ENCODE results near the gene SYTL2. TPM values are rescaled to one million over a fixed set of nuclear protein-coding genes. Genes with fewer than 3 reads are reported as not detected.
A peak's percentile ranks its signal among the peaks of the same experiment; 100 is the strongest.
"Not testable (repeated sequence)": the region's sequence is repeated elsewhere in the genome, so short reads cannot be mapped to it uniquely, and the experiment has no call there.

The SYTL2 gene
- total and polyA plus RNA-seq, 4 experiments from 2014 or later, result 3.9 to 35.7 (median 28.2) TPM

- H3K4me1 ChIP-seq (ENCODE audit: insufficient read depth, low read length), result no peaks in the 10 kb centered on the region
- H3K9me3 ChIP-seq (ENCODE audit: control insufficient read depth in 1 of 2, low read length in 2 of 2), result no peaks in the 10 kb centered on the region
- intact Hi-C loops (cut with micrococcal nuclease), result no loop called here
- no peak overlapping the region for H3K4me3 ChIP-seq (ENCODE audit: low read length in 2 of 2)
- no peaks in the 10 kb centered on the region for H3K4me1 Mint-ChIP-seq
- H3K27me3 ChIP-seq (ENCODE audit: insufficient read depth, low read length), result no peaks in the 10 kb centered on the region
- H3K36me3 ChIP-seq (ENCODE audit: insufficient read depth, low read length), result no peaks in the 10 kb centered on the region
- H3K27me3 Mint-ChIP-seq, result peaks cover 0 to 3% of the 10 kb centered on the region in 2 donors
- no peak overlapping the region for H3K27ac ChIP-seq (ENCODE audit: low read depth, low read length)
- no peak overlapping the region for H3K27ac Mint-ChIP-seq
- H3K36me3 Mint-ChIP-seq, result no peaks in the 10 kb centered on the region
- DNase-seq, result no peak
- no peaks in the 10 kb centered on the region for H3K9me3 Mint-ChIP-seq
- no peak overlapping the region for H3K4me3 Mint-ChIP-seq
- CTCF ChIA-PET (ENCODE audit: partially characterized antibody), result no interaction called here
- POLR2A ChIA-PET (ENCODE audit: partially characterized antibody), result no interaction called here
Observed at GRCh38 chr11:85673393-85673792, 137.5 kb downstream of the SYTL2 start.

- DNase-seq, result no peak
- Histone ChIP-seq H3K9me3 (ENCODE audit: control insufficient read depth in 1 of 2, low read length in 2 of 2) (no peaks in the 10 kb centered on the region), H3K4me1 (ENCODE audit: insufficient read depth, low read length) (no peaks in the 10 kb centered on the region), H3K27me3 (ENCODE audit: insufficient read depth, low read length) (no peaks in the 10 kb centered on the region), H3K27ac (ENCODE audit: low read depth, low read length) (no peak overlapping the region), H3K36me3 (ENCODE audit: insufficient read depth, low read length) (no peaks in the 10 kb centered on the region), H3K4me3 (ENCODE audit: low read length in 2 of 2) (no peak overlapping the region)
- Mint-ChIP-seq H3K4me1 (no peaks in the 10 kb centered on the region), H3K9me3 (no peaks in the 10 kb centered on the region), H3K36me3 (no peaks in the 10 kb centered on the region), H3K27me3 (peaks cover 0 to 3% of the 10 kb centered on the region in 2 donors), H3K27ac (no peak overlapping the region), H3K4me3 (no peak overlapping the region)
- ChIA-PET POLR2A (ENCODE audit: partially characterized antibody) (no interaction called here), CTCF (ENCODE audit: partially characterized antibody) (no interaction called here)
- intact Hi-C loops (cut with micrococcal nuclease), result no loop called here
Observed at GRCh38 chr11:85672105-85672902, 138.6 kb downstream of the SYTL2 start.

GRCh38 chr11:85670949-85671663 lies 139.8 kb downstream of the SYTL2 start:
- H3K27me3 Mint-ChIP-seq; H3K36me3 ChIP-seq (ENCODE audit: insufficient read depth, low read length); H3K36me3 Mint-ChIP-seq; H3K4me1 ChIP-seq (ENCODE audit: insufficient read depth, low read length); CTCF ChIA-PET (ENCODE audit: partially characterized antibody); H3K9me3 Mint-ChIP-seq; H3K9me3 ChIP-seq (ENCODE audit: control insufficient read depth in 1 of 2, low read length in 2 of 2); H3K27me3 ChIP-seq (ENCODE audit: insufficient read depth, low read length); intact Hi-C loops (cut with micrococcal nuclease); H3K4me3 ChIP-seq (ENCODE audit: low read length in 2 of 2); DNase-seq; H3K4me1 Mint-ChIP-seq; H3K4me3 Mint-ChIP-seq; H3K27ac ChIP-seq (ENCODE audit: low read depth, low read length): not testable (repeated sequence)
- POLR2A ChIA-PET (ENCODE audit: partially characterized antibody), result interaction anchor here (1.2 kb wide), 1 partner anchor 23 kb away, joined by 3 read pairs; the partner anchor contains the start of gene TMEM126A
- peak overlapping the region in 1 of 7 donors; percentile 28 for H3K27ac Mint-ChIP-seq

- H3K36me3 Mint-ChIP-seq, result peaks cover 4 to 12% of the 10 kb centered on the region in 2 donors
- H3K27me3 ChIP-seq (ENCODE audit: insufficient read depth, low read length), result no peaks in the 10 kb centered on the region
- CTCF ChIA-PET (ENCODE audit: partially characterized antibody), result interaction anchor here (0.6 to 1.3 kb wide), 2 partner anchors 14 to 41 kb away, joined by 3 to 5 read pairs; partner anchors contain the start of gene DLG2
- peaks cover 9% of the 10 kb centered on the region for H3K4me1 ChIP-seq (ENCODE audit: insufficient read depth, low read length)
- no peaks in the 10 kb centered on the region for H3K9me3 ChIP-seq (ENCODE audit: control insufficient read depth in 1 of 2, low read length in 2 of 2)
- no peak overlapping the region for H3K27ac Mint-ChIP-seq
- H3K4me3 ChIP-seq (ENCODE audit: low read length in 2 of 2), result no peak overlapping the region
- no peaks in the 10 kb centered on the region for H3K27me3 Mint-ChIP-seq
- peaks cover 0 to 1% (median 0%) of the 10 kb centered on the region in 8 donors for H3K9me3 Mint-ChIP-seq
- DNase-seq, result no peak
- POLR2A ChIA-PET (ENCODE audit: partially characterized antibody), result no interaction called here
- intact Hi-C loops (cut with micrococcal nuclease), result no loop called here
- H3K4me3 Mint-ChIP-seq, result no peak overlapping the region
- H3K36me3 ChIP-seq (ENCODE audit: insufficient read depth, low read length), result no peaks in the 10 kb centered on the region
- peaks cover 9 to 27% (median 12%) of the 10 kb centered on the region in 4 donors for H3K4me1 Mint-ChIP-seq
- no peak overlapping the region for H3K27ac ChIP-seq (ENCODE audit: low read depth, low read length)
Observed at GRCh38 chr11:85668157-85668556, 142.8 kb downstream of the SYTL2 start.

GRCh38 chr11:85666687-85667086 lies 144.3 kb downstream of the SYTL2 start:
- Mint-ChIP-seq H3K4me3 (no peak overlapping the region), H3K27ac (peak overlapping the region in 2 of 7 donors; percentile 71 to 99), H3K36me3 (peaks cover 4 to 16% of the 10 kb centered on the region in 2 donors), H3K9me3 (peaks cover 0 to 3% (median 0%) of the 10 kb centered on the region in 8 donors), H3K27me3 (no peaks in the 10 kb centered on the region), H3K4me1 (peaks cover 16 to 40% (median 21%) of the 10 kb centered on the region in 4 donors)
- Histone ChIP-seq H3K27me3 (ENCODE audit: insufficient read depth, low read length) (no peaks in the 10 kb centered on the region), H3K4me3 (ENCODE audit: low read length in 2 of 2) (no peak overlapping the region), H3K27ac (ENCODE audit: low read depth, low read length) (no peak overlapping the region), H3K9me3 (ENCODE audit: control insufficient read depth in 1 of 2, low read length in 2 of 2) (no peaks in the 10 kb centered on the region), H3K4me1 (ENCODE audit: insufficient read depth, low read length) (peaks cover 24% of the 10 kb centered on the region), H3K36me3 (ENCODE audit: insufficient read depth, low read length) (no peaks in the 10 kb centered on the region)
- CTCF ChIA-PET (ENCODE audit: partially characterized antibody), result no interaction called here
- no peak for DNase-seq
- intact Hi-C loops (cut with micrococcal nuclease), result no loop called here
- POLR2A ChIA-PET (ENCODE audit: partially characterized antibody), result interaction anchor here (1.0 kb wide), 1 partner anchor 86 kb away, joined by 3 read pairs; no protein-coding TSS in a partner anchor

- ChIA-PET POLR2A (ENCODE audit: partially characterized antibody) (interaction anchor here (1.0 to 4.7 kb wide), 4 partner anchors 39 to 159 kb away, joined by 3 to 68 read pairs (median 16); partner anchors contain the start of genes DLG2 and TMEM126B), CTCF (ENCODE audit: partially characterized antibody) (interaction anchor here (1.4 to 3.4 kb wide), 2 partner anchors 17 to 19 kb away, joined by 5 to 25 read pairs; partner anchors contain the start of gene TMEM126A)
- no peaks in the 10 kb centered on the region for H3K36me3 ChIP-seq (ENCODE audit: insufficient read depth, low read length)
- peaks cover 34% of the 10 kb centered on the region for H3K4me1 ChIP-seq (ENCODE audit: insufficient read depth, low read length)
- intact Hi-C loops (cut with micrococcal nuclease), result loop anchor here (2.0 kb wide), 2 partner anchors 17 to 403 kb away; partner anchors contain the start of gene PICALM
- peak overlapping the region; percentile 96 for H3K27ac ChIP-seq (ENCODE audit: low read depth, low read length)
- Mint-ChIP-seq H3K4me1 (peaks cover 23 to 49% (median 29%) of the 10 kb centered on the region in 4 donors), H3K27ac (peak overlapping the region; percentile 99 to 100 (median 100)), H3K9me3 (peaks cover 0 to 3% (median 0%) of the 10 kb centered on the region in 8 donors), H3K27me3 (no peaks in the 10 kb centered on the region), H3K36me3 (peaks cover 12 to 24% of the 10 kb centered on the region in 2 donors), H3K4me3 (peak overlapping the region; percentile 10 to 99 (median 61))
- no peaks in the 10 kb centered on the region for H3K27me3 ChIP-seq (ENCODE audit: insufficient read depth, low read length)
- no peaks in the 10 kb centered on the region for H3K9me3 ChIP-seq (ENCODE audit: control insufficient read depth in 1 of 2, low read length in 2 of 2)
- no peak for DNase-seq
- H3K4me3 ChIP-seq (ENCODE audit: low read length in 2 of 2), result peak overlapping the region in 1 of 2 donors; percentile 87
Observed at GRCh38 chr11:85665733-85666132, 145.2 kb downstream of the SYTL2 start.

All from CD4-positive, alpha-beta memory T cell (primary cell).